GM12891 (cell line): ENCODE measurements around the gene DTX3L.
A peak's percentile ranks its signal among the peaks of the same experiment; 100 is the strongest.

Source experiments
- DNase-seq: peaks from one replicate; pipeline ENCODE4 v3.0.0; 2011; ENCODE audit warnings: low spot score; ENCODE audit not compliant: insufficient read length
- FAIRE-seq: peaks from 2 replicates; lab custom pipeline; 2011; peaks lifted over from hg19 to GRCh38; lab: Jason Lieb, UNC
- PAX5 ChIP-seq: IDR thresholded peaks from 2 replicates; pipeline ENCODE4 v1.6.1; 2011; ENCODE audit warnings: low read length, moderate library complexity, mild to moderate bottlenecking; ENCODE audit not compliant: insufficient read depth, severe bottlenecking
- POLR2A ChIP-seq: IDR thresholded peaks from 2 replicates; pipeline ENCODE4 v1.6.1; 2011; ENCODE audit warnings: low read depth, low read length, control low read depth
- POLR2AphosphoS5 ChIP-seq: IDR thresholded peaks from 2 replicates; pipeline ENCODE4 v1.6.1; 2011; ENCODE audit warnings: low read depth, low read length, control low read depth
- POU2F2 ChIP-seq: IDR thresholded peaks from 2 replicates; pipeline ENCODE4 v1.6.1; 2011; ENCODE audit warnings: low read depth, mild to moderate bottlenecking, control low read depth, low read length, moderate library complexity
- SPI1 ChIP-seq: IDR thresholded peaks from 2 replicates; pipeline ENCODE4 v1.6.1; 2011; ENCODE audit warnings: low read depth, low read length, control low read depth
- TAF1 ChIP-seq: IDR thresholded peaks from 2 replicates; pipeline ENCODE4 v1.6.1; 2011; ENCODE audit warnings: low read depth, low read length, control low read depth

Gene DTX3L

GRCh38 chr3:122577409-122578031 lies 13.4 kb downstream of the DTX3L start, which contains the start of gene PARP15:
Gene PARP15, plus strand, starts transcription at chr3:122577650. Its CDS starts 18 bp downstream, at chr3:122577668.
- TF ChIP-seq SPI1 (0 out of 2 replicates have a peak, but pooled peaks have one; percentile 3), TAF1 (peak; percentile 51; the same call in 1 of the 2 replicates), PAX5 (no peak), POLR2A (peak; percentile 73), POLR2AphosphoS5 (peak; percentile 63), POU2F2 (no peak)
- DNase-seq = no peak
- FAIRE-seq = peak; percentile 94

- TF ChIP-seq POLR2AphosphoS5 = no peak
- TF ChIP-seq POLR2A = no peak
- TF ChIP-seq SPI1 = no peak
- TF ChIP-seq PAX5 = no peak
- no peak for TF ChIP-seq POU2F2
- TF ChIP-seq TAF1 = no peak
- no peak for DNase-seq
- FAIRE-seq = peak; percentile 23
These were observed 14.1 kb downstream of the DTX3L start for GRCh38 chr3:122578069-122578740.

GRCh38 chr3:122580470-122580869 lies 16.3 kb downstream of the DTX3L start:
- no peak for FAIRE-seq
- TF ChIP-seq SPI1 = no peak
- no peak for DNase-seq

GRCh38 chr3:122581622-122582021 lies 17.5 kb downstream of the DTX3L start:
- no peak for TF ChIP-seq POLR2AphosphoS5
- no peak for TF ChIP-seq SPI1
- TF ChIP-seq TAF1 = no peak
- no peak for TF ChIP-seq POU2F2
- no peak for TF ChIP-seq POLR2A
- TF ChIP-seq PAX5 = no peak
- FAIRE-seq = peak; percentile 35
- DNase-seq = no peak

- TF ChIP-seq POU2F2 (no peak), POLR2A (no peak), SPI1 (no peak), POLR2AphosphoS5 (no peak), TAF1 (no peak), PAX5 (no peak)
- no peak for FAIRE-seq
- no peak for DNase-seq
These were observed 18.3 kb downstream of the DTX3L start for GRCh38 chr3:122582390-122582789.

- DNase-seq = no peak
These were observed 22.0 kb downstream of the DTX3L start for GRCh38 chr3:122586098-122586497.

GRCh38 chr3:122586773-122587485 lies 22.8 kb downstream of the DTX3L start:
- FAIRE-seq = peak; percentile 52
- DNase-seq = no peak
- TF ChIP-seq SPI1 = no peak
- TF ChIP-seq POU2F2 = no peak
- no peak for TF ChIP-seq POLR2A
- TF ChIP-seq TAF1 = no peak
- TF ChIP-seq PAX5 = no peak
- no peak for TF ChIP-seq POLR2AphosphoS5

More at GRCh38 chr3:122586098-122586497, 22.0 kb downstream of the DTX3L start:
- no peak for FAIRE-seq
- TF ChIP-seq POLR2A = no peak
- no peak for TF ChIP-seq PAX5
- no peak for TF ChIP-seq TAF1
- TF ChIP-seq POU2F2 = no peak
- no peak for TF ChIP-seq POLR2AphosphoS5
- TF ChIP-seq SPI1 = no peak

- DNase-seq (no peak), FAIRE-seq (peak; percentile 33)
- no peak for TF ChIP-seq PAX5
- TF ChIP-seq TAF1 = no peak
- TF ChIP-seq SPI1 = no peak
- no peak for TF ChIP-seq POLR2AphosphoS5
- TF ChIP-seq POLR2A = no peak
- no peak for TF ChIP-seq POU2F2
These were observed 23.4 kb downstream of the DTX3L start for GRCh38 chr3:122587572-122587971.

- peak; percentile 28 for FAIRE-seq
These were observed 25.2 kb downstream of the DTX3L start for GRCh38 chr3:122589297-122589696.

More at GRCh38 chr3:122589297-122589696, 25.2 kb downstream of the DTX3L start:
- no peak for TF ChIP-seq POU2F2
- peak; percentile 91 for TF ChIP-seq SPI1
- DNase-seq = no peak
